NCI-H2029 (cell line): ENCODE measurements around the gene TECTA.
"Not testable (repeated sequence)": the region's sequence is repeated elsewhere in the genome, so short reads cannot be mapped to it uniquely, and the experiment has no call there.

Source experiments
- DNase-seq: peaks from one replicate; lab custom pipeline; 2025; lab: John Stamatoyannopoulos, UW

Gene TECTA

DNA sequence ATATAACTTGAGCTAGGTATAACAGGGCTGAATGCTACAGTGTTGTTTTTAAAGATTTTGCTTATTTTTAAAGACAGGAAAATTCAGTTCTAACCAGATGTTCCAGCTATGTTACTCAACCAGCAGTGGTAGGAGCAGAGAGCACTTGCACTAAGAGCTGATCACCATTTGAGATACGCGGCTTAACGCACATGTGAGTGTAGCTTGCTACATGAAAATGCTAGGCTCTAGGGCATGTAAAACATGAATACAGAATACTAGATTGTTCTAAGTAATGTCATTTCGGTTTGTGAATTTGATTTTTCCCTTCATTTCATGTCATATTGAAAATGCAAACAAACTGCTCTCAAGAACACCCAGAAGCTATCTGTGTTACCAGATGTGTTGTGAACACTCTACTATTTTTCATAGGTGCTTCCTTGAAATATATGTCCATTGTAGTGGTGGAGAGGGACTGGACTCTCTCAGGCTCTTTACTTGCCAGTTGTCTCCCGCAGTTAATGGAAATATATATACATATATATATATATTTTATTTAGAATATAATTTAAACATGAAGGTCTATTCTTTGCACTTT, 10.8 kb upstream of the TECTA start:
- no peak for DNase-seq

DNA sequence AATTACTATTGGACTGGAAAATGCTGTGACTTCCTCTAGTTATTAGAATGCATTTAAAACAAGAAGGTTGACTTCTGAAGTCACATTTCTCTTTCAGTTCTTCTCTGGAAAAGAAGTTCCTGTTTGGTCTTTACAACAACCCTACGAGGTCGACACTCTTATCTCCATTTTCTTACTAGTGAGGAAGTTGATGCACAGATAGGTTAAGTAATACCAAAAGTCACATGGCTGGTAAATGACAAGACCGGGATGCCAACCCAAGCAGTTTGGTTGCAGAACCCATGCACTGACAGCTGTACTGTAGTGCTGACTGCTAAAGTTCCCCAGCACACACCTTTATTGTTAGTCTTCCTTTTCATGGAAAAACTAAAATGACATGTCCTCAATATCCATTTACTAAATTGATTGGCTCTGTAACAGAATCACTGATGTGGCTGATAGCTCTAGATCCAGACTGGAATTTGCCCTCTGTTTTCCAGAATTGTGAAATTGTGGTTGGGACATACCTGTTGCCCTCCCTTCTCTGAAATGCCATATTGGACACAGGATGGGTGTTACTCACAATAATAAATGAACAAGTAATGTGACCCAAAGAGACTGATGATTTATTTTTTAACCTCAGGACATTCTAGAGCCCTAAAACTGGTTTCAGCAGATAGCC, 9.4 kb upstream of the TECTA start:
- DNase-seq, result no peak

DNA sequence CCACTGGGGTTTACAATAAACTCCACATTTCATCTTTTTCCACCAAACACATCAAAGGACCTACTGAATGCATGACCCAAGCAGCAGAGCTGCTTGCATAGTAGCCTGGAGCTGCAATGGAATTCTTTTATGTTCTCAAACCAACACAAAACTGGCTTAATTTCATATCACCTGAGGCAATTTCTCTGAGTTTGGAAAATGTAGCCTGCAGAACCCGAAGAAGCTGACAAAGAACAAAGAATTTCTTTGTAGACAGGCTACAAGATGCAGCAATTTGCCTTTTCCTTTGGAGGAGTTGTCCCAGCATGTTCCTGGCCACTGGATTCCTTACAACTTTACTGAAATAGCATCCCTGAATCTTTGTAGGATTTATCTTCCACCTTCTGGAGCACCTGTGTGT, 5.5 kb upstream of the TECTA start:
- no peak for DNase-seq

DNA sequence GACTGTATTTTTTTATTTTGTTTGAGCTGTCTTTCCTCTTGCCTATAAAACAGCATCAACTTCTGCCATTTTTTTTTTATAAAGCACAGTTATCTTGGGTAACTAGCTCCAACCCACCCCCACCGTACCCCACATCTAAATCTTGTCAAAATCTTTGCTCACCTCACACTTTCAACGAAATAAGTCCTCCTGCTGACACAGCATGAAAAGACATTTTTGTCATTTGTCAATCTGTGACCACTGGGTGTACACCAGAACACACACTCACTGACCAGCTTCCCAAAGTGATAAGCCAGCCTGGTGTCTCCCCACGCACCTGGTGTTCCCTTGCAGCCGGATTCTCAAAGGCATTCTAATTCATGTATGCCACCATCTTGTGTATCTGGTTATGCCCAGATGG, 1.7 kb upstream of the TECTA start:
- no peak for DNase-seq

DNA sequence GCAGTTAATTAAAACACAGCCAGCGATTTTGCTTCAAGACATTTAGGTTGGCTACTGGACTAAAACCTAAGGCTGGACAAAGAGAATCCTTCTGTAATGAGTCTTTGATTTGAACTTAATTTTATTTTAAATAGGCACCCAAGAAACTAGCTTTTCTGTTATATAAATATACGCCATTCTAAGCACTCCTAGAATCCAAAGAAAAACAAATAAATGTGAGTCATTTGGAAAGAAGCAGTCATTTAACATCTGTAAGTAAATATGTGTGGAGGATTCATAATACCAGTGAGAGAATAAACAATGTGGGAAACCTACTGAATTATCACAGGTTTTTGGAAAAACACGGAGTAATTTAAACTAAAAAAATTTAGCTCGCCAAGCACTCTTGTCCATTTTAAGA, 1.2 kb upstream of the TECTA start:
- no peak for DNase-seq

DNA sequence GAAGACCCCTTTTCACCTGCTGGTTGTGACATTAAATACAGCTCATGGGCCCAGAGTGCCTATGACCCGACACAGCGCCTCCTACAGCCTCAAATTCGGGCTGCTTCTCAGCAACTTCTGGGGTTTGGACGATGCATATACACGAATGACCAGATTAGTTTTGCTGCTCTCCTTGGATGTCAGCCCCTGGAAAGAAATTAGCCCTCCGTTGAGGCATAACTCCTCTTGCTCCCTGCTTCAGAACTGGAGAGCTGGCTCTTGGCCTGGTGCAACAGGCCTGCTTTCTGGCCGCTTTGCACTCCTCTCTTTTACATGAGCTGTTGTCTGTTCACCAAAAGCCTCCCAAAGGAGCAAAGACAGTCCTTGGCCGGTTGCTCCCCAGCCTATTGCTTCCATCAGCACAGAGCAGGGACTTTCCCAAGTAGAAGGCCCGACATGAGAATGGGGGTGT, 3.3 kb downstream of the TECTA start:
- no peak for DNase-seq

DNA sequence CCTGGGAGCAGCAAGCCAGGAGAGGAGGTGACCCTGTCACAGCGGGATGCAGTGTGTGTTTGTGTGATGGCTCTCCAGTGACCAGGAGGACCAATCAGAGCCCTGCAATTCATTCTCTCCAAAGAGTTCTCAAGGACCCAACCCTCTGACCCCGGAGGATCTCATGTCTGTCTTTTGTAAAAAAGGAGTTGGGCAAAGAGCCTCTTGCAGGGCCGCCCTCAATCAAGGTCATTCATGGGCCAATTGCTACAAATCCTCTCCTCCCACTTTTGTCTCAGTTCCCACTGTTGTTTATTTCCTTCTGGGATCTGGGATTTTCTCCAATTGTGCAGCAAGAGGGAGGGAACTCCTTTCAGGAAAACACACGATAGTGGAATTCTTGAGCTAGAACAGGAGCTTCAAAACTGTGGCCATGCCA, 4.0 kb downstream of the TECTA start:
- DNase-seq, result no peak

DNA sequence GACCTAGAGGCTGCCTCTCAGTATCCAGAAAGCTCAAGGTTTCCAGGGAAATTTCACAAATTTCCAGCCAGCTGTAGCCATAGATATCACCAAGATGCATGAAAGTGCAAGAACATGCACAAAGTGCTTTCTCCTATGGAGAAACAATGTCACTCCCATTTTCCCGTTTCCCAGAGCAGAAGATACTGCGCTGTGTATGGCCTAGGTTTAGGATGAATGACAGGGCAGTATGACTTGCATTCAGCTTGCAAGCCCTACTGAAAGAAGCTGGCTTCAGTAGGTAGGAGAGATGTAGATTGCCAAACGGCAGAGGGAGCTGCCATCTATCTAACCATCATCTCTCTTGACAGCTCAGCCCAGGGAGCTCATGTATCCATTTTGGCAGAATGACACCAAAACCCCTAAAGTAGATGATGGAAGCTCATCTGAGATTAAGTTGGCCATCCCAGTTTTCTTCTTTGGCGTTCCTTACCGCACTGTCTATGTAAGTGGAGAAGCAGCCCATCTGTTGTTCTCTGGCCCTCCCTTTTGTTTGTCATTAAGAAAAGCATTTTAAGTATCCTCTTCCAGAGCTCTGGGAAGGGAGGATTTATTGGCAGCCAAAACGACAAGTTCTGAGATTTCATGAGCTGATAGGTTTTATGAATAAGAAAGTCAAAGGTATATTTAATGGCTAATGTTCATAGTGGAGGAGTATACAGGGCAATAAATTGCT, 4.6 kb downstream of the TECTA start:
- no peak for DNase-seq

DNA sequence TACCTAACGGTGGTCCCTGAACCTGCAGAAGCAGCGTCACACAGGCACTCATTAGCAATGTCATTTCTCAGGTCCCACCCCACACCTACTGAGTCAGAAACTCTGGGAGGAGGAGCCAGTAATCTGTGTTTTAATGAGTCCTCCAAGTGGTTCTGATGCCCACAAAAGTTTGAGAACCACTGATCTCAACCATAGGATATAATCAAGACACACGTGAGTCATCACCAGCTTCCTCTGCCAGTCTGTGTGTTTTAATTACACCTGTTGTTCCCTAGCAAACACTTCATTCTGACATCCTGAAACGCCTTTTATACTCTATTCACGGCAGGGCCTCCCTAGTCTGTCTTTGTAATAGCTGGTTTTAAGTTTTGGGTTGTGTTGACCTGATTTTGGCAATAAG, 5.8 kb downstream of the TECTA start:
- DNase-seq, result peak; percentile 19

DNA sequence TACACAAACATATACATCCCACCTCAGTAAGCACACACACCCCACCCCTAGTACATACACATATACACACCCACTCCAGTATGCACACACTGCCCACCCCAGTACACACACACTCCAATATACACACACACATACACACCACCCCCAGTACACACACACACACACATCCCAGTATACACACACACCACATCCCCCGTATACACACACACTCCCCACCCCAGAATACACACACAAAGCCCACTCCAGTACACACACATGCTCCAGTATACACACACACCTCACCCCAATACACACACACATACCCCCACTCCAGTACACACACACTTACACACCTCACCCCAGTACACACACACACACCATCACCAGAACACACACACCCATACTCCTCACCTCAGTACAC, 7.4 kb downstream of the TECTA start:
- no peak for DNase-seq

DNA sequence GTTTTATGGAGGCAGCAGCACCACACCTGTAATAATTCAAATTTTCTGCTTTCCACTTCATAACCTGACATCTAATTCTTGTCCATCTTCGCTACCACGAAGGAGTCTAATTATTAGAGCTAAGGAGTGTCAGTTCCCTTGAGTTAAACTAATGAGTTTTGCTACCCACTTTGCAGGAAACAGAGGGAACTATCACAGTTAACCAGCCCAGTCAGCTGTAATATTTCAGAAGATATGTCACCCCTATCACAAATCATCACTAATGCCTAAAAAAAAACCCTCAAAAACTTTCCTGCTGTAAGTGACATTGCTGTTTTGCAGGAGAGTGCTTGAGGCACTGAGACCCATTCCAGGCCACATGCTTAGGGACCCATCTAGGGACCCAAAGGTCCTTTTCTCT, 8.4 kb downstream of the TECTA start:
- no peak for DNase-seq

DNA sequence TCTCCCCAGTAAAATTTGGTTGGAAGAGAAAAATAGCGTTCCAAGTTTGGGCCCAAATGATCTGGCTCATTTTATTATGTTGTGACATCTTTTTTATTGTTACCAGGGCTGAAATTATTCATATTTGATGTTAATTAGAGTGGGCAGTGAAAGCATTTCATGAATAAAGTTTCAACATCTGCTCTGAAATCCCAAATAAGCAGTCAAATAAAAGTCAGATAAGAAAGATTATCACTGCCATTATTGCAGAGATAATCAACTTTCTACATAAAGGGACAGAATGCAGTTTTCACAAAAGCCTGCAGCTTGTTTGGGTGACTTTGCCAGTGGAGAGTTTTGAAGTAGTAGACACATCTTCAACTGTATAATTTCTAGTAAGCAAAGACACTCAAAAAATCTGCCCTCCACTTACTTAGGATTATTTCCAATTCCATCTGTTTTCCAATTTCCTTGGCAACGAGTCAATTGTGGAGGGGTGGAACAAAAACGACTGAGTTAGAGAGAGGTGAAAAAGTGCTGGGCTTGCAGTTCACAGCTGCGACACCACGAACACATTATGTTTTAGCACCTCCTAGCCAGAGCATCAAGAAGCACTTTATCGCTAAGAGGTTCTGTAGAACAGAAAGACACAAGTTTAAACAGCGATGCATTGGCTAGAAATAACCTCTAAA, 9.0 kb downstream of the TECTA start:
- DNase-seq, result no peak

DNA sequence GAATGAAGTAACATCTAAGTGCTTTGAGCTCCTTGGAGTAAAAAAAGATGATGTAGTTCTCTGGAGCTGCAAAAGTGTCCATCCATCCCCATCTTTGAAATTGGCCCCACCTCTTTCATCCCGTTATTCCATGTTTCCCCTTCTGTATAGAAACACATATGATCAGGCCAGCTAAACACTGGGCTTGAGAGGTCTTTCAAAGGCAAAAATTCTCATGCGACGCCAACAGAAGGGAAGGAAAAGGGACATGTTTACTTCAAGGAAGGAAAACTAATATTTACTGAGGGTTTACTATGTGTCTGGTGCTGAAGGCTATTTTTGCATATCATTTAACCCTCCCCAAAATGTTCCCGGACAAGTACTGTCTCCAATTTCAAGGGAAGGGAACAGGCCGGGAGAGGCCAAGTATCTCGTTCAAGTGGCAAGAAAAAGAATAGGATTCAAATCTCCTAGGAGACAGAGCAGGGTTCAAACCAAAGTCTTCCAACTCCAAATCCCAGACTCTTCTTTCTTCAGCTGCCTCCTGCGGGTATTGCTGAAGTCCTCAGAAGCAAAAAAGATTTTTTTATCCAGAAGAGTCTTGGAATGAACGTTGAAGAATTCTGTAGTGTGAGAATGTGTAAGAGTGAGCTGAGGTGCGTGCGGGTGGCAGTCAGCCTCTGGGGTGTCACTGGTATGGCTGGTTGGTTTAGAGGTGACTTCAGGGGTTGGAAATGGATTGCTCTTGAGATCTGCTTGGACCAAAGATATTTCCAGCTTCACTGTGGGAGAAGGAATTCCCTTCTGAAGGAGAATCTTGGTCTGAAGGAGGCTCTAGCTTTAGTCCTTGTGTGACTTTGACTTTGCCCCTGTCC, 10.1 kb downstream of the TECTA start:
- DNase-seq, result no peak

DNA sequence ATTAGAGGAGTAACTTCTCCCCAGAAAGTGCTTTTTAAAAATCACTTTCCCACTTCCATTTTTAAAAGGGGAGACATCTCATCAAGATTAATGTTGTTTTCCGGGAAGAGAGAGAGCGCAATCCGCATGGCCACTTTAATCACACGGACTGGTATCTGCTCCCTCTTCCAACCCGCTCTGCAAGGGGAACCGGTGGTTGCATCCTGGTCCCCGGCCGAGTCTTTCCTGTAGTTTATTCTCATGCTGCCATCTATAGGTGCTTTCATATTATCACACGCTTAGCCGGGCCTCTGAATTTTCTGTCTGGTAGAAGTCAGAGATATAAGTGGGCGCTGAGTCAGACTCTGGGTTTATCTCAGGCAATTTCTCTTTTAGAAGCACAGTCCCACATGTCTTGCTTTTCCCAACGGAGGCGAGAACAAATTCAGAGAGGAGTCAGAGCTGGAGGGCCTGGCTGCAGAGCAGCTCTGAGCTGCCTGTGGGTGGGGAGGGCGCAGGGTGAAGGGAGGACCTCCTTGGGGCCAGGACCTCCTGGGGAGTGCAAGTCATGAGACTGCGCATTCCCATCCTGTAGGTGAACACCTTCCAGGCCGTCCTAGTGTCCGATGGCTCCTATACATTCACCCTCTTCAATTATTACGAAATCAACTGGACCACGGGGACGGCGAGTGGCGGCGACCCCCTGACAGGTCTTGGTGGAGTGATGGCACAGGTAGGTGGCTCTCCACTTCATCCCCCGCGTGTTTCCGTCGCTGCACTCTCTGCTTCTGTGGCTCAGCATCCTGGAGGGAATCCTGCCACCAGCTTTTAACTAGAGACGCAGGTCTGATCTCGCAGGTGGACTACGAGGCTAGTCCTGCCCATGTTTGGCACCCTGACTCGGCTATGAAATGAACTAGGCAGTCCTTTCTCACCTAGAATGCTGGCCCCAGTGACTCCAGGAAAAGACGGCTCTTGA, 11.7 kb downstream of the TECTA start:
- peak; percentile 60 for DNase-seq

DNA sequence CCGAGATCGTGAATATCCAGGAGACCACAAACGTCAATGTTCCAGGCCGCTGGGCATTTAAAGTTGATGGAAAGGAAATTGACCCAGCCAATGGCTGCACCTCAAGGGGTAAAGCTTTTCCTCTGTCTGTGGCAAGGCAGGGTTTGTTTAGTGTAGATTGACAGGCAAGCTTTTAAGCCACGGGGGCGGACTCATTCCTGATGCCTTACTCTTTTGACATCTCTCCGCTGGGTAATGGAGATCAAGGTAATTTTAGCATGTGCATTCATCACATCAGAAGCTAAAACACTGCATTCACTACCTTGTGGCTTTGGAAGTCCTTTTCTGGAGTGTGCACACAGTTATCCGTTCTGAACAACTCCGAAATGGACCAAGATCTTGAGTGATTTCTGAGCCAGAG, 12.6 kb downstream of the TECTA start:
- no peak for DNase-seq

DNA sequence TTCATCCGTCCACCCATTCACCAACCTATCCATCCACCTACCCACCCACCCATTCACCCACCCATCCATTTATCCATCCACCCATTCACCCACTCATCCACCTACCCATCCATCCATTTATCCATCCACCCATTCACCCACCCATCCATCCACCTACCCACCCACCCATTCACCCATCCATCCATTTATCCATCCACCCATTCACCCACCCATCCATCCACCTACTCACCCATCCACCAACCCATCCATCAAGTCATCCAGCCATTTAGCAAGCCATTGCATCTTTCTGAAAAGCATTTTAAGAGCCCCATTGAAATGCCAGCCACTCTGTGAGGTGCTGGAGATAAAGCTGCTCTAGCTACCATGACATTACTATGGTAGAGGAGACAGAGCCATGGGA, 14.0 kb downstream of the TECTA start:
- not testable (repeated sequence) for DNase-seq

DNA sequence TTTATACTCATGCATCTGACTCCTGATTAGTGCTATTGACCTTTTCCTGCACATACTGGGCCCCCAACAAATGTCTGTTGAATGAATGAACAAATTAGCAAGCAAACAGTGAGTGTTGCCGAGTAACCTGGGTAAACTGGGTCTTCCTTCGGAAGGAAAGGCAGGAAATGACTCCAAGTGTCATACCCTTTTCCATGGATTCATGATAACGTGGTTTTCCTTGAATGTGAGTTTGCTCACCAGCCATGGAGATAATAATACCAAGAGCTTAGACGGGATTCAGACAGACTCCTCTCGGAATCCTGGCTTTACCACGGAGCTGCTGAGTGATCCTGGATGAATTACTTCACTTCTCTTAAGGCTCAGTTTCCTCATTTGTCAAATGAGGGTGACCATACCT, 16.7 kb downstream of the TECTA start:
- no peak for DNase-seq

DNA sequence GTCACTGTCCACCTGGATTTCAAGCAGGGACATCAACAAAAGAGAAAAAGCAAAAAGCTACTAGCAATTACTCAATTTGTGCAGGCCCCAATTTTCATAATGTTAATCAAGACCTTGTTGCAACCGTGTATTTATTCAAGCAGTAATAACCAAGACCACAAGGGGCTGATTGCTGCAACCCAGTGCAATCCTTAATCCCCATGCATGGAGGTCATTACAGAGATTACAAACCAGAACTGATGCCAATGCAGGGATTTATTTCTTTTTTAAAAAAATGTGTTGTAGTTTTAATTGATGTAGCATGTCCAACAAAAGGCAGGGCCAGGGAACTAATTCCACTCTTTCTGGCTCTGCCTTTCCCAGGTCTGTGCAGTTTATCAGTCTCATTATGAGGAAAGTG, 18.4 kb downstream of the TECTA start:
- DNase-seq, result no peak

DNA sequence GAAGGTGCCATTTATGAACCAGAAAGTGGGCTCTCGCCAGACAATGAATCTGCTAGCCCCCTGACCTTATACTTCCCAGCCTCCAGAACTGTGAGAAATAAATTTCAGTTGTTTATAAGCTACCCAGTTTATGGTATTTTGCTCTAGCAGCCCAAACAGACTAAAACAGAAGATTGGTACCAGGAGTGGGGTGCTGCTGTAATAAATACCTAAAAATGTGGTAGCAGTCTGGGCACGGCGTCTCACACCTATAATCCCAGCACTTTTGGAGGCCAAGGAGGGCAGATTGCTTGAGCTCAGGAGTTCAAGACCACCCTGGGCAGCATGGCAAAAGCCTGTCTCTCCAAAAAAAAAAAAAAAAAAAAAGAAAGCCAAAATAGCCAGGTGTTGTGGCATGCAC, 21.3 kb downstream of the TECTA start:
- DNase-seq, result no peak

DNA sequence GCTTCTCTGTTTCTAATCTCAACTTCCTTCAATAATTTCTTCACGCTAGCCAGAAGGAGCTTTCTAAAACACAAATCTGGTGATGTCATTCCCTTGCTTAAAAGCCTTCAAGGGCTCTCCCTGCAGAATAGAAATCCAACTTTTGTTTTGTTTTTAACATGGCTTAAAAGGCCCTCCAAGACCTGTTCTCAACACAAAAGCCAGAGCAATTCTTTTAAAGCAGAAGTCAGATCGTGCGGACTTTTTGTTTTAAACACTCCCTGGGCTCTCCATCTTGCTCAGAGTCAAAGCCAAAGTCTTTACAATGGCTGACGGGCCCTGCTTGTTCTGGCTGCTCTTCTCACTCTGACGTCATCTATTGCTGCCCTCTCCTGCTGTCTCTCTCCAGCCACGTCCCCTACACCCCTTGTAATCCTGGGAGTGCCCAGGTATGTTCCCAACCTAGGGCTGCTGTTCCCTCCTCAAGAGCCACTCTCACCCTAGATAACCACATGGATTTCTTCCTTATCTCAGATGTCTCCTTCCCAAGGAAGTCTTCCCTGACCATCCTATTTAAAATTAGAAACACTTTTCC, 22.5 kb downstream of the TECTA start:
- no peak for DNase-seq

DNA sequence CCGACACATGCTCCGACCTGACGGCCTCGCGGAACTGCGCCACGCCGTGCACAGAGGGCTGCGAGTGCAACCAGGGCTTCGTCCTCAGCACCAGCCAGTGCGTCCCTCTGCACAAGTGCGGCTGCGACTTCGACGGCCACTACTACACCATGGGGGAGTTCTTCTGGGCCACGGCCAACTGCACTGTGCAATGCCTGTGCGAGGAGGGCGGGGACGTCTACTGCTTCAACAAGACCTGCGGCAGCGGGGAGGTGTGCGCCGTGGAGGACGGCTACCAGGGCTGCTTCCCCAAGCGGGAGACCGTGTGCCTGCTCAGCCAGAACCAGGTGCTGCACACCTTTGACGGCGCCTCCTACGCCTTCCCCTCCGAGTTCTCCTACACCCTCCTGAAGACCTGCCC, 26.8 kb downstream of the TECTA start:
- no peak for DNase-seq
